Measurements from ENCODE around the gene FAM222A. TPM values are rescaled to one million over a fixed set of nuclear protein-coding genes. Genes with fewer than 3 reads are reported as not detected.

Gene FAM222A
- polyA plus RNA-seq, 1 donor: 6.3 TPM

DNA sequence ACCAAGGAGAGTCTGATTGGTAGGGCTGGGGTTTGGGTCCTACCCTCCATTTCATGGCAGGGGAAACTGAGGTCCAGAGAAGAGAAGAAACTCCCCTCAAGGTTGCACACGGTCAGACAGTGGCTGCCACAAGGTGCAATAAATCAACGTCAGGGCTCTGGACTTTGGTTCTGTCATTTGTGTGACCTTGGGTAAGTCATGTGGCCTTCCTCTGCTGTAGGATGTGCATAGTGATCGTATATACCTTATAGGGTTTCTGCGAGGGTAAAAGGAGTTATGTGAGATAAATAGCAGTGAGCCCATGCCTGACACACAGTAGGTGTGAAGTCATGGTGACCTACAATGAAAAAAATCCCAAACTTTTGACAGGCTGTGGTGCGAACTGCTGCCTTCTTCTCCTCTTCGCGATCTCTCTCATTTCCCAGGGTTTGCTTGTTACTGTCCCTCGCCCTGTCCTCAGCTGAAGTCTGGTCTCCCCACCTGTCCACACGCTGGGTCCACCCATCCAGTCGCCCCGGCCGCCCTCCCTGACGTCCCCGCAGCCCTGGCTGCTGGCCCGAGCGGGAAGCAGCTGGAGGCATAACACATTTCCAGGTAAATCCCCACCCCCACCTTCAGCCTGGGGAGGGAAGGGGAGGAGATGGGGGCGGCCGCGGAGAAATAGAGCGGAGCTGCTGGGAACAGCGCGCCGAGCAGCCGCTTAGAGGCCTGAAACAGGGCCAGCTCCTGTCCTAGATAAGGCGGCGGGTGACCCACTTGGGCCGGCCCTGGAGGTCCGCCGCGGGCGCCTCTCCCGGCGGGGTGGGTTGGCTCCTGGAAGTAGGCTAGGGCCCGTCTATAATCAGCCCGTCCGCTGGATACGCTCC, 1.8 kb upstream of the FAM222A start:
- Histone ChIP-seq H3K36me3 (ENCODE audit: control insufficient read depth, insufficient read depth, low read length) (no peaks in the 10 kb centered on the region), H3K27me3 (ENCODE audit: control insufficient read depth, insufficient read depth, low read length) (peaks cover 9% of the 10 kb centered on the region), H3K27ac (ENCODE audit: low read length) (no peak overlapping the region), H3K9me3 (ENCODE audit: control insufficient read depth, low read depth, low read length) (no peaks in the 10 kb centered on the region), H3K4me3 (ENCODE audit: low read length) (no peak overlapping the region), H3K4me1 (ENCODE audit: control insufficient read depth, insufficient read depth, low read length) (peaks cover 59% of the 10 kb centered on the region)
- WGBS (ENCODE audit: insufficient coverage, low lambda C conversion rate): no CpG with 5 or more reads among the region's 37 CpGs
- peak in 1 of 2 donors; percentile 57 for DNase-seq

DNA sequence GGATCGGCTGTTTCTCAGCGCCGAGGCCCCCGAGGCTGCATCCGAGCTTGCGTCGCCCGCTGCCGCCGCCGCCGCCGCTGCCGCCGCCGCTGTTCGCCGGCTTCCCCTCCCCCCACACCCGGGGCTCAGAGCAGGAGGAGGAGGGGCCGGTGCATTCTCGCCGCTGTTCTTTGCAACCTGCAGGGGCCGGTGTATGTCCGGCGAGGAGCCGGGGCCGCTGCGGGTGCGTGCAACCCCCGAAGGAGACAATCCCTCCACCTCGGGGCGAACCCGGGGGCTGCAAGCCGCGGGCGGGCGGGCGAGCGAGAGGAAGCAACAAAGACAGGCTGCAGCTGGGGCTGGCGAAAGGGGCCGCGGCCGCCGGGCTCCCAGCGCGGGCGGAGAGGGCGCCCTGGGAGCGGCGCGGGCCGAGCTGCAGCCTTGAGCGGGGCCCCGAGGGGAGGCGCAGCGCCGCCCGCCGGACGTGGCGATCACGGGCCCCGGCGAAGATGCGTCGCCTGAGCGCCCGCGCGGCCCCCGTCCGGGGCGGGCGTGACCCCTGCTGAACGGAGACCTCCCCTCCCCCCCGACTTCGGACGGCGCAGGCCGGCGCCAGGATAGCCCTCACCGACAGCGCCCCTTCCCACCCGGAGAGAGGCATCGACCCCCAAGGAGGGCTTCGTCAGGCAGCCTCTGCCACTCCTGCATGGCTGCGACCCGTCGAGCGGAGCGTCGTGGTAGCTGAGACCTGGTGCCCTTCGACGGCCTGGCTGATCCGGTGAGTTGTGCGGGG, 702 bp downstream of the FAM222A start:
- H3K27ac ChIP-seq (ENCODE audit: low read length): peak overlapping the region; percentile 34
- no peaks in the 10 kb centered on the region for H3K36me3 ChIP-seq (ENCODE audit: control insufficient read depth, insufficient read depth, low read length)
- peaks cover 45% of the 10 kb centered on the region for H3K4me1 ChIP-seq (ENCODE audit: control insufficient read depth, insufficient read depth, low read length)
- peaks cover 9% of the 10 kb centered on the region for H3K27me3 ChIP-seq (ENCODE audit: control insufficient read depth, insufficient read depth, low read length)
- no CpG with 5 or more reads among the region's 96 CpGs for WGBS (ENCODE audit: insufficient coverage, low lambda C conversion rate)
- DNase-seq: peak; percentile 48 to 80
- no peaks in the 10 kb centered on the region for H3K9me3 ChIP-seq (ENCODE audit: control insufficient read depth, low read depth, low read length)
- H3K4me3 ChIP-seq (ENCODE audit: low read length): peak overlapping the region; percentile 62

DNA sequence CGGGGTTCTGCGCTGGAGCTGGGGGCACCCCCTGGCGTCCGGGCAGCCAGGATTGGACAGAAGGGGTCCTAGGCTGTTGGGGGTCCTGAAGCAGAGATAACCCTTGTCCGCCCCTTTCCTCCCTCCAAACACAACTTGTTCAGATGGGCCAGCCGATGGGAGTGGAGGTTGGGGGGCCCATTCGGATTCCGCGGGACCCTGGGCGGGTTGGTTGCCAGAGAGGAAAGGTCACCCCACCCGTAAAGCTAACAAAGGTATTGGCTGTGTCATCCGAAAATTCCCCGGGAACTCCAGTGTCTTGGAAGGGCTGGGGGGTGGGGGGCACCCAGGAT, 1.3 kb downstream of the FAM222A start:
- Histone ChIP-seq H3K4me1 (ENCODE audit: control insufficient read depth, insufficient read depth, low read length) (peaks cover 45% of the 10 kb centered on the region), H3K27me3 (ENCODE audit: control insufficient read depth, insufficient read depth, low read length) (peaks cover 9% of the 10 kb centered on the region), H3K27ac (ENCODE audit: low read length) (no peak overlapping the region), H3K9me3 (ENCODE audit: control insufficient read depth, low read depth, low read length) (no peaks in the 10 kb centered on the region), H3K36me3 (ENCODE audit: control insufficient read depth, insufficient read depth, low read length) (no peaks in the 10 kb centered on the region), H3K4me3 (ENCODE audit: low read length) (peak overlapping the region; percentile 62)
- no CpG with 5 or more reads among the region's 13 CpGs for WGBS (ENCODE audit: insufficient coverage, low lambda C conversion rate)
- DNase-seq: no peak

DNA sequence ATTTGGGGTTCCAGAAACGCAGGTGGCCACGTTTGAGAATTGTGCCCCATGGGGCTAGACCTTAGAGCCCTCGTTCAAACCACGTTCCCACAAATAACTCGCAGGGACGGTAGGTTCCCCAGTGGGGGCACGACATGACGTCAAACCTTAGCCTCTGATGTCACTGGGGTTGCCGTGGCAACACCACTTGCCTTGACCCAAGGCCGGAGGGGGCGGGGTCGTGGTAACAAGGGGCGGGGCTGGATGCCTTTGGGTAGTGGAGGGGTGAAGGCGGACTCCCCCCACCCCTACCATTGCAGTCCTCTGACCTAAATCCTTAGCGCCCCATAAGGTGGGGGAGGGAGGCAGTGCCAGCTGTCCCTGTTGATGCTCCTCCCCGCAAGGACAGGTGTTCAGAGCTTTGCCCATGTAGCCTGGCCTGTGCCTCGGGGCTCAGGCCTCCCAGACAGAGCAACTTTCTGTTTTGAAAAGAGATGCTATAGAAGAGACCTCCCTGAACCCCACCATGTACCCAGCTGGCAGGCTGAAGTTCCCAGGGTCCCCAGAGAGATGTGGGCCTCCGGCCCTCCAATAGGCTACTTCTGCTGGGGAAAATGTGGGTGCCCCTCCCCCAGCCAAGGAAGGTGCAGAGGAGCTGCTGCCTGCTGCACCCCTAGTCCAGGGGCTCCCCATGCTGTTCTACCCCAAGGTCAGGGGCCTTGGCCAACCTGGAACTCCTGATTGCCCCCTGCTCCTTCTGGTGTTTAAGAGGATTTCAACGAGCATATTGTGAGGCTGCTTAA, 1.9 kb downstream of the FAM222A start:
- WGBS (ENCODE audit: insufficient coverage, low lambda C conversion rate): no CpG with 5 or more reads among the region's 19 CpGs
- H3K27ac ChIP-seq (ENCODE audit: low read length): no peak overlapping the region
- H3K4me3 ChIP-seq (ENCODE audit: low read length): peak overlapping the region; percentile 62
- peak in 1 of 2 donors; percentile 29 for DNase-seq
- no peaks in the 10 kb centered on the region for H3K9me3 ChIP-seq (ENCODE audit: control insufficient read depth, low read depth, low read length)
- H3K36me3 ChIP-seq (ENCODE audit: control insufficient read depth, insufficient read depth, low read length): no peaks in the 10 kb centered on the region
- peaks cover 46% of the 10 kb centered on the region for H3K4me1 ChIP-seq (ENCODE audit: control insufficient read depth, insufficient read depth, low read length)
- peaks cover 9% of the 10 kb centered on the region for H3K27me3 ChIP-seq (ENCODE audit: control insufficient read depth, insufficient read depth, low read length)

DNA sequence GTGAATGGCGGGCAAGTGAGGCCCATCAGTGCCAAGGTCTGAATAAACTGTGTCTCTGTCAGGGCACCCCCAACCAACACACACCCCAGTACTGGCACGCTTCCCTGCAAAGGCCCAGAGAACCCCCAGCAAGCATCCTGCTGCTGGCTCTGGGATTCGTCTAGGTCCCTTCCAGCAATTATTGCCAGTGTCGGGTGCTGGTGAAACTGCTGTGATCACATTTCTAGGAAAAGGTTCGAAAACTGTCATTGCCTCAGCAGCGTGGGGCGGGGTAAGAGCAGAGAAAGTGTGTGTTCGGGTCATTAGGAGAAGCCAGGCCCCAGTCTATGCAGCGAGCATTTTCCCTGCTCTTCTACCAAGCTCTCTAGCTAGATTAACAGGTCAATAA, 2.5 kb downstream of the FAM222A start:
- Histone ChIP-seq H3K4me3 (ENCODE audit: low read length) (no peak overlapping the region), H3K27ac (ENCODE audit: low read length) (no peak overlapping the region), H3K9me3 (ENCODE audit: control insufficient read depth, low read depth, low read length) (no peaks in the 10 kb centered on the region), H3K27me3 (ENCODE audit: control insufficient read depth, insufficient read depth, low read length) (peaks cover 9% of the 10 kb centered on the region), H3K36me3 (ENCODE audit: control insufficient read depth, insufficient read depth, low read length) (no peaks in the 10 kb centered on the region), H3K4me1 (ENCODE audit: control insufficient read depth, insufficient read depth, low read length) (peaks cover 42% of the 10 kb centered on the region)
- no CpG with 5 or more reads among the region's 9 CpGs for WGBS (ENCODE audit: insufficient coverage, low lambda C conversion rate)
- peak in 1 of 2 donors; percentile 30 for DNase-seq

DNA sequence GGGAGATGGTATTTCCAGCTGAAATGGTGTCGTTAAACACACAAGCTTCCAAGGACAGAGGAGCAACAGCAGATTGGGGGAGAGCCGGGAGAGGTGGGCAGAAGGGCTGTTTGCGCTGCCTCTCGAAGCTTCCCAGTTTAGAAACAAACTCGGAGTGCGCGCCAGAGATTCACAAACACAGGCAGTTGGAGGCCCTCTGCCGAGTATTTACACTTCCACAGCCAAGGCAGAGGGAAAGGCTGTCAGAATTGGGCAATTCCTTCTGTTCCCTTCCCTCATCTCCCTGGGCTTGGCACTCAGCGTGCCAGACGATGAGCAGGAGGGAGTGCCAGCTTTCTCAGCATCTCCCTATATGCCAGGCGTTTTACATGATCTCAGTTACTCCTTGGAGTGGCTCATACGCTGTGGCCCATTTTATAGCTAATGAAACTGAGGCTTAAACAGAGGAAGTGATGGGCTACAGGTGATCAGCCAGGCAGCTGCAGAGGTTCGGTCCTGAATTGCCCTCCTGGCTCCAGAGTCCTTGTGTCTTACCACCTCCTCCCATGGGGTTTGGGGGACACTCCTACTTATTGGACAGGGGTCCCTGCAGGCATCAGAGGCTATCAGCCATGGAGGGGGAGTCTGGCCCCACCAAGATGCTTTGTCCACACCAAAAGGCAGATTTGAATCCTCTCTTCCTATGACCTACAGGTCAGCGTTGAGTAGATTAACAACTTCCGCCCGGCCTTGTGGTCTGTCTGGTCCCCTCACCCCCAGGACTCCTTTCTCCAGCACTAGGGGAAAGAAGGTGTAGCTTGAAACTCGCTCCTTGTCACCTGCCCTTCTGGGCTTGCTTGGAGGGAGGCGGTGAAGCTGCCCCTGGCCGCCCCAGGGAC, 3.1 kb downstream of the FAM222A start:
- no CpG with 5 or more reads among the region's 19 CpGs for WGBS (ENCODE audit: insufficient coverage, low lambda C conversion rate)
- Histone ChIP-seq H3K9me3 (ENCODE audit: control insufficient read depth, low read depth, low read length) (no peaks in the 10 kb centered on the region), H3K27me3 (ENCODE audit: control insufficient read depth, insufficient read depth, low read length) (peaks cover 6% of the 10 kb centered on the region), H3K36me3 (ENCODE audit: control insufficient read depth, insufficient read depth, low read length) (no peaks in the 10 kb centered on the region), H3K4me1 (ENCODE audit: control insufficient read depth, insufficient read depth, low read length) (peaks cover 43% of the 10 kb centered on the region), H3K27ac (ENCODE audit: low read length) (no peak overlapping the region), H3K4me3 (ENCODE audit: low read length) (no peak overlapping the region)
- DNase-seq: no peak

DNA sequence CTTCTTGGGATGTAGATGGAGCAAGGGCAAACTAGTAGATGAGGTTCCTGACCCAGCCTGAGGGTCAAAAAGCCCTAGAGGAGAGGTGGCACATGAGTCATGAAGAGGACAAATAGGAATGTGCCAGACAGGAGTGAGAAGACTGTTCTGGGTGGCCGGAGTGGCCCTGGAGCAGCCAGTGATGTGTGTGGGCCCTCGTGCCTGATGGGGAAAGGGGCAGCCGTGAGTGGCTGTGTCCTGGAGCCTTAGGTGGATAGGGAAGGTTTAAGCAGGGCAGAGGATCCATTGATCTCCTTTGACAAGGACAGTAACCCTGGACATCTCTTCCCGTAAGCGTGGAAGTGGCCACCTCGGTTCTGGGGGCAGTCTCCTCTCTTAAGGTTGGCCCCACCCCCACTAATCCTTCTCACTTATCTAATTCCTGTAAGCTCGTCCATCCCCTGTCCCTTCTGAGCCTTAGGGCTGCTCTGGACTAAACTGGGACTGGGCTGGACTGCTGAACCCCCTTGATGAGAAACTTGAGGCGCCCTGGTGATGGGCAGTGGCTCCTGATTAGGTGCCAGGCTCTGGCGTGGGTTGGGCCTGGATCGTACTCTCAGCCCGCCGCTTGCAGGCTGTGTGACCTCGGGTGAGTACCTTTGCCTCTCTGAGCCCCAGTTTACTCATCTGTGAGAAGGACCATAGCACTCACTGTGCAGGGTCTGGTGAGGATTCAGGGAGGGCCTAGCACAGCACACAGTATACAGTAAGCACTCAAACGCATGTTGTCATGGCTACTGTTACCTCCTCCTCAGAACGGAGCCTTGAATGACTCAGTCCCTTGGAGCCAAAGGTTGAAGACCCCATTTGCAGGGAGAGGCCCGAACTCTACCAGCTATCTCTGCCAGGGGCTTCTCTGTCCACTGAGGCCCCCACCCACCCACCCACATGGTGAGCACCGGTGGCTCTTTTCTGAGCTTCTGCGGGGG, 4.0 kb downstream of the FAM222A start:
- no peaks in the 10 kb centered on the region for H3K36me3 ChIP-seq (ENCODE audit: control insufficient read depth, insufficient read depth, low read length)
- H3K4me1 ChIP-seq (ENCODE audit: control insufficient read depth, insufficient read depth, low read length): peaks cover 46% of the 10 kb centered on the region
- H3K4me3 ChIP-seq (ENCODE audit: low read length): no peak overlapping the region
- no peak for DNase-seq
- no peaks in the 10 kb centered on the region for H3K9me3 ChIP-seq (ENCODE audit: control insufficient read depth, low read depth, low read length)
- WGBS (ENCODE audit: insufficient coverage, low lambda C conversion rate): no CpG with 5 or more reads among the region's 18 CpGs
- no peaks in the 10 kb centered on the region for H3K27me3 ChIP-seq (ENCODE audit: control insufficient read depth, insufficient read depth, low read length)
- no peak overlapping the region for H3K27ac ChIP-seq (ENCODE audit: low read length)

DNA sequence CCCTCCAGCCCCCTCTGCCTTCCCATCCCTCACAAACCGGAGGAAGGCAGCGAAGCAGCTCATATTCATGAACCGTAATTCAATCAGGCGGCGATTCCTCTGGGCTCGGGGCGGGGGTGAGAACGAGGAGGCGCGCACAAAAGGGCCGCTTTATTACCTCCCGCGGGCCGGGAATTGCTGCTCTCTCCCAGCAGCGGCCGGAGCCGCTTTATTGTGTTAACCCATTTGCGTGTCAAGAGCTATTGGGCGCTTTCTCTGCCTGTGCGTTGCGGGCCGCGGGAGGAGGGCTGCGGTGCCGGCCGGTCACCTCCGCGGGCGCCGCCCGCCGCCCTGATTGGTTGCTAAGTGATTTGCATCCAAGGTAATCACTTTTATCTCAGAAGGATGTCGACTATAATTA, 4.8 kb downstream of the FAM222A start:
- no CpG with 5 or more reads among the region's 33 CpGs for WGBS (ENCODE audit: insufficient coverage, low lambda C conversion rate)
- Histone ChIP-seq H3K4me1 (ENCODE audit: control insufficient read depth, insufficient read depth, low read length) (peaks cover 52% of the 10 kb centered on the region), H3K4me3 (ENCODE audit: low read length) (no peak overlapping the region), H3K27ac (ENCODE audit: low read length) (no peak overlapping the region), H3K36me3 (ENCODE audit: control insufficient read depth, insufficient read depth, low read length) (no peaks in the 10 kb centered on the region), H3K9me3 (ENCODE audit: control insufficient read depth, low read depth, low read length) (no peaks in the 10 kb centered on the region), H3K27me3 (ENCODE audit: control insufficient read depth, insufficient read depth, low read length) (no peaks in the 10 kb centered on the region)
- DNase-seq: no peak
